Endothelial cell of umbilical vein (primary cell): ENCODE results near the gene HUNK. TPM values are rescaled to one million over a fixed set of nuclear protein-coding genes. Genes with fewer than 3 reads are reported as not detected.

ENCODE experiments used
- BruUV-seq: library from RNA; stranded (reverse); fragments of 400-500 nt; replicated peaks from 2 replicates; lab custom pipeline; 2021; lab: Mats Ljungman, UMichigan
- CTCF ChIA-PET: fragments of 300-600, 350-600 bp; sonication (Branson Sonifier 250); formaldehyde crosslinking; loops from one replicate; lab custom pipeline; 2021; ENCODE audit warnings: antibody characterized with exemption, inconsistent platforms; lab: Charles Lee
- POLR2A ChIA-PET: fragments of 300-600, 350-600 bp; sonication (Branson Sonifier 250); formaldehyde crosslinking; loops from one replicate; lab custom pipeline; 2021; ENCODE audit warnings: antibody characterized with exemption, inconsistent platforms; lab: Charles Lee
- DNase-seq: peaks from one replicate; pipeline ENCODE4 v3.0.0-alpha.2; 2011; ENCODE audit warnings: low read depth, low spot score
- FAIRE-seq: peaks from 2 replicates; lab custom pipeline; 2011; peaks lifted over from hg19 to GRCh38; lab: Jason Lieb, UNC
- H2AFZ ChIP-seq: 2 replicates; pipeline ENCODE4 v1.6.0; 2012; ENCODE audit warnings: low read depth, low read length, control low read depth, inconsistent platforms
- H3K27ac ChIP-seq: 2 replicates; pipeline ENCODE4 v1.5.1; 2011; ENCODE audit warnings: low read depth, mild to moderate bottlenecking, control low read depth, low read length, moderate library complexity; ENCODE audit not compliant: insufficient read depth
- H3K27me3 ChIP-seq, 2 experiments: 2 replicates each; pipeline versions ENCODE4 v1.6.0 to v1.6.1; 2011; ENCODE audit warnings: low read length in 2 of 2, mixed read lengths in 1 of 2; ENCODE audit not compliant: control insufficient read depth in 2 of 2, insufficient read depth in 2 of 2
- H3K36me3 ChIP-seq, 2 experiments: 2 replicates in 1 of 2; 3 replicates in 1 of 2; pipeline ENCODE4 v1.5.1; 2011; ENCODE audit warnings: low read length in 2 of 2, mild to moderate bottlenecking in 1 of 2, moderate library complexity in 1 of 2; ENCODE audit not compliant: control insufficient read depth in 2 of 2, insufficient read depth in 2 of 2; ENCODE audit errors: extremely low read depth in 1 of 2
- H3K4me1 ChIP-seq: 3 replicates; pipeline ENCODE4 v1.5.1; 2011; ENCODE audit warnings: mild to moderate bottlenecking, low read length; ENCODE audit not compliant: control insufficient read depth, insufficient read depth; ENCODE audit errors: extremely low read depth
- H3K4me2 ChIP-seq: 2 replicates; pipeline ENCODE4 v1.6.1; 2011; ENCODE audit warnings: low read length, control low read depth, mixed read lengths; ENCODE audit not compliant: insufficient read depth
- H3K4me3 ChIP-seq, 3 experiments: fragments of 200-600 bp in 1 of 3; sonication (generic), shearing (Covaris generic) in 1 of 3; replicated peaks in 1 of 3; 2 replicates each; pipeline ENCODE4 v1.5.1; 2011 to 2016; ENCODE audit warnings: control low read depth in 3 of 3, low read length in 3 of 3, mild to moderate bottlenecking in 2 of 3, inconsistent platforms in 1 of 3, low read depth in 1 of 3, moderate library complexity in 1 of 3; ENCODE audit not compliant: insufficient read depth in 1 of 3
- H3K79me2 ChIP-seq: 2 replicates; pipeline ENCODE4 v1.6.0; 2012; ENCODE audit warnings: low read length, inconsistent platforms; ENCODE audit not compliant: control insufficient read depth, insufficient read depth
- H3K9ac ChIP-seq: replicated peaks from 2 replicates; pipeline ENCODE3; 2011; ENCODE audit warnings: low read length, control low read depth; ENCODE audit not compliant: insufficient read depth; ENCODE audit errors: extremely low read depth
- H3K9me1 ChIP-seq: replicated peaks from 3 replicates; pipeline ENCODE4 v1.6.0; 2011; ENCODE audit warnings: mild to moderate bottlenecking, low read length; ENCODE audit not compliant: control insufficient read depth, insufficient read depth; ENCODE audit errors: extremely low read depth
- H3K9me3 ChIP-seq: replicated peaks from 2 replicates; pipeline ENCODE4 v1.5.1; 2012; ENCODE audit warnings: low read length, inconsistent platforms; ENCODE audit not compliant: control insufficient read depth, insufficient read depth
- H4K20me1 ChIP-seq: replicated peaks from 2 replicates; pipeline ENCODE3; 2011; ENCODE audit warnings: mild to moderate bottlenecking, low read length; ENCODE audit not compliant: control insufficient read depth, insufficient read depth; ENCODE audit errors: extremely low read depth
- EZH2 ChIP-seq: IDR thresholded peaks from 2 replicates; pipeline ENCODE4 v1.6.1; 2012; ENCODE audit warnings: borderline replicate concordance, low read depth, mild to moderate bottlenecking, moderate library complexity, low read length, inconsistent platforms; ENCODE audit not compliant: severe bottlenecking
- FOS ChIP-seq: IDR thresholded peaks from 2 replicates; pipeline ENCODE4 v1.6.1; 2011; ENCODE audit warnings: mild to moderate bottlenecking, low read length, moderate library complexity, borderline replicate concordance; ENCODE audit not compliant: insufficient read depth
- GATA2 ChIP-seq: IDR thresholded peaks from 2 replicates; pipeline ENCODE4 v1.7.0; 2011; ENCODE audit warnings: low read depth, mild to moderate bottlenecking, moderate library complexity, mixed read lengths, low read length; ENCODE audit not compliant: insufficient read length, insufficient read depth
- JUN ChIP-seq: IDR thresholded peaks from 2 replicates; pipeline ENCODE4 v1.6.1; 2011; ENCODE audit warnings: borderline replicate concordance, low read depth; ENCODE audit not compliant: insufficient read length, insufficient read depth
- MAX ChIP-seq: IDR thresholded peaks from 2 replicates; pipeline ENCODE4 v1.6.1; 2011; ENCODE audit not compliant: insufficient read depth, insufficient read length
- MYC ChIP-seq: IDR thresholded peaks from one replicate; pipeline ENCODE4 v1.6.1; 2011; ENCODE audit warnings: mild to moderate bottlenecking, low read depth, low read length
- POLR2A ChIP-seq: IDR thresholded peaks from 2 replicates; pipeline ENCODE4 v1.6.1; 2012; ENCODE audit warnings: low read depth, mild to moderate bottlenecking, control low read depth, low read length
- POLR2AphosphoS5 ChIP-seq: IDR thresholded peaks from 2 replicates; pipeline ENCODE4 v1.6.1; 2012; ENCODE audit warnings: low read depth, mild to moderate bottlenecking, control low read depth, low read length, moderate library complexity; ENCODE audit not compliant: insufficient read depth
- dilution Hi-C: fragments of 300-500 bp; cut with MboI; formaldehyde crosslinking; loops from one replicate; pipeline ENCODE4 v1.15.0; 2019; ENCODE audit warnings: low sequenced_read_pairs; ENCODE audit not compliant: extremely low pct_ligation_motif_present
- intact Hi-C: fragments of 100-400 bp; cut with micrococcal nuclease; formaldehyde crosslinking; loops from one replicate; pipeline ENCODE4 v1.10.0; 2022
- polyA plus RNA-seq, 4 experiments: library from polyadenylated mRNA; depleted of rRNA in 3 of 4; stranded (reverse) in 3 of 4; unstranded in 1 of 4; fragments of >200 nt; gene quantifications; 2 replicates each; pipeline versions ENCODE4 v1.2.1 to v1.2.3, GENCODE V29; 2011 to 2012; ENCODE audit warnings: missing spikeins in 1 of 4
- total RNA-seq: library from RNA; stranded (reverse); gene quantifications from 2 replicates; pipeline ENCODE4 v1.2.3, GENCODE V29; 2021
- TF ChIP-seq, protein P1 (sequence below), 2 donors: IDR thresholded peaks; 1 replicate in 1 of 2; 2 replicates in 1 of 2; pipeline ENCODE4 v1.5.1; 2011; ENCODE audit warnings: low read length in 2 of 2, mild to moderate bottlenecking in 2 of 2, moderate library complexity in 2 of 2, control low read depth in 1 of 2, inconsistent platforms in 1 of 2, low read depth in 1 of 2; ENCODE audit not compliant: insufficient read depth in 1 of 2; ENCODE audit errors: extremely low read depth in 1 of 2

HUNK gene
- total and polyA plus RNA-seq, 2 donors (not counting 3 experiments of a cell fraction or from before 2014, with no cell fraction given), result not detected

DNA sequence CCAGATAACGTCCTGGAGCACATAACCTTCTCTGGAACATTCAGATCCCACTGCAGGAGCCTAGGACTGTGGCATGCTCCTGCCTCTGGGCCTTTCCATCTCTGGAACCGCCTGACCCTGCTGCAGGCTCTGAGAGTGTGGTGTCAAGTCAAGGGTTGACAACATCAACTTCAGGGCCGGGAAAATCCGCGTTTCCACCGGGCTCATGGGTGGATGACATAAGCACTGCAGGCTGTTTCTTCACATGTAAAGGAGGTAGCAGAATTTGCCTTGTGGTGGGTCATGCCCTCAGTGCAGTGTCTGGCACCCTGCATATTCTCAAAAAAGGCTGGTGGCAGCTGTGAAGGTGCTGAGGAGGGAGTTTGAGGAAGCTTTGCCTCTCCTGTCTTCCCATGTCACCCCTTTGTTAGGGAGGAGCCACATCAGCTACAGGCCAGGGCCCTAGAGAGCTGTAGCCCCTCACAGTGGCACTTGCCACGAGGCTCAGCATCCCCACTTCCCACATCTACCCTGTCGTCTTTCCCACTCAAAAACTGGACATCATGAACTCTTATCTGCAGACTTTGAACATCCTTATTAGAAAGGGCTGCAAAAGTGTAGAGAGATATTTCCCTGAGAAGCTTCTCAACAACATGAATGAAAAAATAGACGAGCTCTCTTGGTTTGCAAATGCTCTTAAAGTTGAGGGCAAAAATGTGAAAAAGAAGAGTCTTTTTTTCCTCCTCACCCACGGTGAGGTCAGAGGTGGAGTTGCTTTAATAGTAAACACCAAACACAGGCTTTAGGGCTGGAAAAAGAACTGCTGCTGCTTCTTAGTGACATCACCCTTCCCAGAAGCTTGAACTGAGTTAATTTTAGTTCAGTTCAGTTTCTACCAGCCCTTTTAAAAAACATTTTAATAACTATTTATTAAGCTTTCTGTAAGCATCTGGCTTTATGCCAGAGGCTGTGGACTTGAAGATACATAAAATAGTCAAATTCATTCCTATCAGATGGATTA lies 121.3 kb downstream of the HUNK start:
- H3K9me3 ChIP-seq, result no peaks in the 10 kb centered on the region
- H3K4me3 ChIP-seq, result no peak overlapping the region
- no peak for FAIRE-seq
- no peak overlapping the region for H3K9ac ChIP-seq
- no peaks in the 10 kb centered on the region for H4K20me1 ChIP-seq
- ChIA-PET POLR2A (no interaction called here), CTCF (interaction anchor here (1.0 to 1.2 kb wide), 2 partner anchors 16 to 264 kb away, joined by 3 to 5 read pairs; no protein-coding TSS in a partner anchor)
- no peaks in the 10 kb centered on the region for H3K9me1 ChIP-seq
- DNase-seq, result no peak
- BruUV-seq, result no TSS peak
- dilution Hi-C loops (no loop called here), intact Hi-C loops (no loop called here)
- H3K4me1 ChIP-seq, result no peaks in the 10 kb centered on the region
- no peaks in the 10 kb centered on the region for H3K27me3 ChIP-seq
- no peaks in the 10 kb centered on the region for H3K36me3 ChIP-seq
- H3K4me2 ChIP-seq, result no peak overlapping the region
- H2AFZ ChIP-seq, result no peak overlapping the region
- no peak overlapping the region for H3K27ac ChIP-seq
- TF ChIP-seq POLR2A, result no peak
- TF ChIP-seq EZH2, result no peak
- TF ChIP-seq, protein P1, sequence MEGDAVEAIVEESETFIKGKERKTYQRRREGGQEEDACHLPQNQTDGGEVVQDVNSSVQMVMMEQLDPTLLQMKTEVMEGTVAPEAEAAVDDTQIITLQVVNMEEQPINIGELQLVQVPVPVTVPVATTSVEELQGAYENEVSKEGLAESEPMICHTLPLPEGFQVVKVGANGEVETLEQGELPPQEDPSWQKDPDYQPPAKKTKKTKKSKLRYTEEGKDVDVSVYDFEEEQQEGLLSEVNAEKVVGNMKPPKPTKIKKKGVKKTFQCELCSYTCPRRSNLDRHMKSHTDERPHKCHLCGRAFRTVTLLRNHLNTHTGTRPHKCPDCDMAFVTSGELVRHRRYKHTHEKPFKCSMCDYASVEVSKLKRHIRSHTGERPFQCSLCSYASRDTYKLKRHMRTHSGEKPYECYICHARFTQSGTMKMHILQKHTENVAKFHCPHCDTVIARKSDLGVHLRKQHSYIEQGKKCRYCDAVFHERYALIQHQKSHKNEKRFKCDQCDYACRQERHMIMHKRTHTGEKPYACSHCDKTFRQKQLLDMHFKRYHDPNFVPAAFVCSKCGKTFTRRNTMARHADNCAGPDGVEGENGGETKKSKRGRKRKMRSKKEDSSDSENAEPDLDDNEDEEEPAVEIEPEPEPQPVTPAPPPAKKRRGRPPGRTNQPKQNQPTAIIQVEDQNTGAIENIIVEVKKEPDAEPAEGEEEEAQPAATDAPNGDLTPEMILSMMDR (IDR thresholded peaks at IDR 0.05; ENCODE audit: extremely low read depth in 1 of 2, insufficient read depth in 1 of 2, low read depth in 1 of 2, low read length in 2 of 2), result no peak
- TF ChIP-seq MYC, result no peak
- no peak for TF ChIP-seq FOS
- no peak for TF ChIP-seq GATA2
- TF ChIP-seq POLR2AphosphoS5, result no peak
- no peak for TF ChIP-seq JUN
- no peak for TF ChIP-seq MAX
- H3K79me2 ChIP-seq, result no peaks in the 10 kb centered on the region
